HG02970 (cell line): Measurements from ENCODE around the gene PBOV1.
"Not testable (repeated sequence)": the region's sequence is repeated elsewhere in the genome, so short reads cannot be mapped to it uniquely, and the experiment has no call there.

ENCODE experiments used
- ATAC-seq: cut with Tn5 transposase; IDR thresholded peaks from one replicate; pipeline ENCODE4 v1.9.1; 2021; ENCODE audit warnings: mild to moderate bottlenecking, moderate library complexity, moderate number of reproducible peaks; ENCODE audit not compliant: unreplicated experiment, low FRiP score

The PBOV1 gene

GRCh38 chr6:138239774-138240173 lies 21.5 kb upstream of the PBOV1 start:
- ATAC-seq: no peak

DNA sequence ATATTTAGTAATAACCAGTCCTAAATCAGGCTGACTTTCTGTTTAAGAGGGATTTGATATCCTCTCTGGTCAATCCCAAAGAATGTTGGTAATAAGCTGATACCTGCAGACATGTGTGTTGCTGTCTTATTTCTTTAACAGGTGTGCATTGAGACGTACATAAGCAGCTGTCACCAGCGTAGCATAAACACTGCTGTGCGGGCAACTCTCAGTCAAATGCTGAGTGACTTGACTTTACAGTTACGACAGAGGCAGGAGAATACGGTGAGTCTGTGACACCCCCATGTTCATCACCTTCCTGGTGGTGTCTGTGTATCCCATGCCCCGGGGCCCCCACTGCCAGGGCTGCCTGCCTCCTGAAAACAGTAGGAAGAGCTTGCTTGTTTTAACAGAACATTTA lies 20.1 kb upstream of the PBOV1 start:
- ATAC-seq: no peak

DNA sequence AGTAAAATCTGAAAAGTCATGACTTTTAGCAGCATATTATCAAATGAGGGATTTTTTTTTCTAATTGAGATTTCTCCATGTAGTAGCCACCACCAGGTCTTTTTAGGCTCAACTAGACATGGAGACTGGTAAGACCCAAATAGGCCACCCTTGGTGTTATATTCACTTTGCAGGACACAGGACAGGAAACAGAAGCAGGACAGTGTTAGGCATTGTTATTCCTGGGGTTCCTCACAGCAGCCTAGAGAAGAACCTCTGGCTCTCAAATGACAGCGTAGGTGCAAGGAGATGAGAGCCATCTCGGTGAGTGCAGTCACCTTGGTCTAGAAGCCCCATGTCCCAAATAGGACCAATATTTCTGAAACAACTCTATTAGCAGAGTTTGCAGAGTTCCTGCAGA lies 19.2 kb upstream of the PBOV1 start:
- ATAC-seq: no peak

DNA sequence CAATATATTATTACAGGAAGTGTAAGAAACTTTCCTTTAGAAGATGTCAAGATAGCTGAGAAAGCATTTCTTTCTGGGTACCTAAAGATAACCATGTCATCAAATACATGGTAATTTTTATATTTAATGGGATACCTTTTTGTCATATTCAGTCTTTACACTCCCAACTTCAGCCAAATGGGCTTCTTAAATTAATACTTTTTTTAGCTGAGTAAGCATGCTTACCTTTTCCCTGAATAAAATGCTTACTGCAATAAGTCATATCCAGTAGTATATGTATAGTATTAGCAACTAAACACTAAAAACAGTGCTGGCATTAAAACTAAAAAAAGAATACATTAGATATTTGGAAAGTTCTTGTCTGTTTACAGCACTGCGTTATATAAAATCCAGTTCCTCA lies 17.4 kb upstream of the PBOV1 start:
- no peak for ATAC-seq

GRCh38 chr6:138235205-138235604 lies 16.9 kb upstream of the PBOV1 start:
- no peak for ATAC-seq

DNA sequence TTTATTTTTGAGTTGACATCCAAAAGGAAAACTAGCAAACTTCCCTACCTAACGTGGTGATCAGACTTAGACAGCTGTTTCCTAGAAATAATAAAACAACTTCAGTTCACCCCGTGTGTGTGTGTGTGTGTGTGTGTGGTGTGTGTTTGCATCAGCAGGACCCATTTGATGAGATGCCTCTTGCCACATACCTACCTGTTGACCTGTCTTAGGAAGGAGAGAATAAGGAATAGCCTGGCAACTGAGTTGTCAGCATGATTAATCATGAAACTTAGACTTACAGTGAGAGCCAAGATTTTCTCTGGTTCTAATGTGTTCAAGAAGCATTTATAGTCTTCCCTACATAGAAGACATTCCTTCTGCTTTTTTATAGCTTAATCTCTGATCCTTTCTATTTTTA lies 16.1 kb upstream of the PBOV1 start:
- no peak for ATAC-seq

DNA sequence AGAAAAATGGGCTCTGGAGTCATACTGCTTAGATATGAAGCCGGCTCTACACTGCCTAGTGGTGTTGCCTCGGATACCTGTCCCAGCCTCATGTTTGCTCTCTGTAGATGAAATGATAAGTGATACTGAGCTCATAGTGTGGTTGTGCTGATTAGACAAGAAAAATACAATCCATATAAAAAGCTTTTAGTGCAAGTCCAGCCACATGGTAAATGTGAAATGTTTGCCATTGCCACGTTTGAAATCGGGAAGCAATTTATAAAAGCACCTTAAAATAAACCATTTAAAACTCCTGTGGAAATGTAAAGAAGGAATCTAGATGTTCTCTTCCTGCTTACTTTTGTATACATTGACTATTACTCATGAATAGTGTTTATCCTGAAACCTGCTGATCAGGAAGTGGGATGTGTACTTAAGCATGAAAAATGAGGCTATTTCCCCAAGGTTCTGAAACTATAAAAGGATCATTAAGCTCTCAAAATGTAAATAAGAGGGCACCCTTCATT lies 13.1 kb upstream of the PBOV1 start:
- no peak for ATAC-seq

- ATAC-seq: no peak
These were observed 12.6 kb upstream of the PBOV1 start for GRCh38 chr6:138230759-138231380.

- no peak for ATAC-seq
These were observed 11.9 kb upstream of the PBOV1 start for GRCh38 chr6:138230221-138230620.

- ATAC-seq: no peak
These were observed 11.4 kb upstream of the PBOV1 start for GRCh38 chr6:138229663-138230179.

DNA sequence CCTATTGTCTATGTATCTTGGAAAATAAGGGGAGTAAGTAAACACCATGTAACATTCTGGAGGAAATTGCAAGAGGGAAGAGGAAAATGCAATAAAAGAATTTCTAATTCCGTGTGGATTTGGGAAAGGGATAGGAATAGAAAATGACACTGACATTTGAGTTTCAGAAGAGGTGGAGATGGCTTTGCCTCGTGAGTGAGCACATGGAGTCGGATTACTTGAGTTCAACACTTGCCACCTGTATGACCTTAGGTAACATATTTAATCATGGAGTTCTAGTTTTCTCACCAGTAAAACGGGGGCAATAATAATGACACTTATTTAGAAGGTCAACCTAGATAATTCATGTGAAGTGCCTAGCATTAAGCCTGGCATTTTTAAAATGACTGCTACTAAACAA lies 10.8 kb upstream of the PBOV1 start:
- no peak for ATAC-seq

- ATAC-seq: no peak
These were observed 9.1 kb upstream of the PBOV1 start for GRCh38 chr6:138227316-138227781.

- ATAC-seq: no peak
These were observed 8.5 kb upstream of the PBOV1 start for GRCh38 chr6:138226700-138227315.

DNA sequence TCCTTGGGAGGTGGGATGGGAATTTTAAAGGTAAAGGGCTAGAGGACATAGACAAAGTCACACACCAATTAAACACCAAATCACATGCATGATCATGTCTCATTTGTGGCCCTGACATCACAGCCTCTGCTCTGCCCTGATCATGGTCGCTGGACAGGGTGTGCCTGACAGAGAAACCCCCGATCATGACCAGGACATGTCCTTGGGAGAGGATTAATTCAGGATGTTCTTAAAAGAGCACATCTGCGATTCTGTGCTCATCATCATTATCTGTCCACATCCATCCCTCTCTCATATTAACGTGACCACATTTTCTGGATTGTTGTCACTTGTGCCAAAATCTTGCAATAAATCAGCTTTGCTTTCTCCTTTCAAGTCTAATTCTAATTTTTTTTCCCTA lies 7.7 kb upstream of the PBOV1 start:
- no peak for ATAC-seq

DNA sequence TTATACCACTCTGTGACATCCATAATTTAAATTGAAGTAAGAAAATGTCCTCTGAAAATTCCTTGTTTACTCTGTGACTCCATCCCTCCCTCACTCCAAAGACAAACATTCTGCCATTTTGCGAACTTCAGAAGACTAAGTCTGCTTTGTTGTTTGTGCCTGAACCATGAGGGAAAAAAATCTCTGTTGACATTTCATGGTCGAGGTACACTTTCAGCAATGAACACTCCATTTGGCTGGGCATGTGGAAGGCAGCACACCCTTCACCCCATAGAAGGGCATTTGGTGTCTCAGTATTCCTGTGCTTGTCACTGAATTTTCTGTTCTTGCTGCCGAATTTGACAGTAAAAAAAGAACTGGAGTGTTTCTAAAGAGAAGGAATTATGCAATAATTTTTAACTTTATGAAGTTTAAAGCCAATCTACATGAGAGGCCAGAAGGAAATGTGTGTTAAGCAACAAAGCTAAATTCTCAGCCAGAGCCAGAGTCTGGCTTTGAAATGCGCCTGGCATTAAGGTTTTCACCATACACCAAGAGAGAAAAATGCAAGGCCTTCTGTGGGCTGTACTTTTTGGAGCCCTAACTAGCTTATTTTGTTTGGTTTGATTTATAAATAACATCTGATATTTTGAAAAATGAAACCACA lies 4.7 kb upstream of the PBOV1 start:
- no peak for ATAC-seq

- no peak for ATAC-seq
These were observed 1.6 kb upstream of the PBOV1 start for GRCh38 chr6:138219901-138220300.

DNA sequence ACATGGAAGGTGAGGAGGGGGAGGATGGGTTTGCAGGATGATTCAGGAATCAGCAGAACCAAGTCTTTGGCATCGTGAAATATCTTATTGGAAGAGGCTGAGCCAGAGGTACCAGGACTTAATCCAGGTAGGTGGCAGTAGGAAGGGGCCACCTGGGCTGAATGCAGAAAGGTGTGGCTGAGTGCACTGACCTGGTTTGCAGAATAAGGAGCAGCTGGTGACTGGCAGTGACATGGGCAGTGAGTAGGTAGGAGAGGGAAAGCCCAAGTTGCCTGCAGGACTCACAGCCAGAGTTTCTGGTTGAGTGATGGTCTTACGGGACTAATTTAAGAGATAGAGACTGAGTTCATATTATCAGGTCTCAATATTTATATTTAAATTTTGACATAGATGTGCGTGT lies 1.1 kb upstream of the PBOV1 start:
- no peak for ATAC-seq

GRCh38 chr6:138215093-138215782 lies 3.1 kb downstream of the PBOV1 start:
- ATAC-seq: no peak

DNA sequence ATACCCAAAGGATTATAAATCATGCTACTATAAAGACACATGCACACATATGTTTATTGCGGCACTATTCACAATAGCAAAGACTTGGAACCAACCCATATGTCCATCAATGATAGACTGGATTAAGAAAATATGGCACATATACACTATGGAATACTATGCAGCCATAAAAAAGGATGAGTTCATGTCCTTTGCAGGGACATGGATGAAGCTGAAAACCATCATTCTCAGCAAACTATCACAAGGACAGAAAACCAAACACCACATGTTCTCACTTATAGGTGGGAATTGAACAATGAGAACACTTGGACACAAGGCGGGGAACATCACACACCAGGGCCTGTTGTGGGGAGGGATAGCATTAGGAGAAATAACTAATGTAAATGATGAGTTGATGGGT lies 5.8 kb downstream of the PBOV1 start:
- not testable (repeated sequence) for ATAC-seq

GRCh38 chr6:138211601-138212000 lies 6.7 kb downstream of the PBOV1 start:
- ATAC-seq: no peak

- no peak for ATAC-seq
These were observed 7.2 kb downstream of the PBOV1 start for GRCh38 chr6:138211048-138211581.
